WTC11 (cell line): ENCODE data around the gene HTR1E. TPM values are rescaled to one million over a fixed set of nuclear protein-coding genes. Genes with fewer than 3 reads are reported as not detected.

Experiments used
- ATAC-seq: fragments of 200-7000 bp; cut with Tn5 transposase; 2 replicates; pipeline ENCODE4 v1.10.0; 2021; ENCODE audit warnings: mild to moderate bottlenecking, moderate library complexity
- CTCF ChIA-PET: fragments of 300-600 bp; sonication (Branson Sonifier 250); formaldehyde crosslinking; loops from one replicate; lab custom pipeline; 2021; ENCODE audit warnings: antibody characterized with exemption; lab: Charles Lee
- POLR2A ChIA-PET: fragments of 350-600 bp; sonication (Branson Sonifier 250); formaldehyde crosslinking; loops from one replicate; lab custom pipeline; 2021; ENCODE audit warnings: antibody characterized with exemption; lab: Charles Lee
- DNase-seq: peaks from one replicate; pipeline ENCODE4 v3.0.0; 2021; ENCODE audit warnings: low spot score
- H3K27ac Mint-ChIP-seq: 2 replicates; pipeline ENCODE4 v1.8.0; 2021; ENCODE audit warnings: mixed read lengths
- H3K27me3 Mint-ChIP-seq: 2 replicates; pipeline ENCODE4 v1.8.0; 2021; ENCODE audit warnings: low read depth, mild to moderate bottlenecking, moderate library complexity, mixed read lengths
- H3K36me3 Mint-ChIP-seq: 2 replicates; pipeline ENCODE4 v1.8.0; 2021; ENCODE audit warnings: mixed read lengths
- H3K4me1 Mint-ChIP-seq: 2 replicates; pipeline ENCODE4 v1.8.0; 2022; ENCODE audit warnings: mixed read lengths
- H3K4me3 Mint-ChIP-seq: 2 replicates; pipeline ENCODE4 v1.8.0; 2021; ENCODE audit warnings: mild to moderate bottlenecking, moderate library complexity, mixed read lengths
- H3K9me3 Mint-ChIP-seq: 2 replicates; pipeline ENCODE4 v1.8.0; 2021; ENCODE audit warnings: mixed read lengths
- ATF1 ChIP-seq: sonication (generic); formaldehyde crosslinking; IDR thresholded peaks from 2 replicates; pipeline ENCODE4 v1.8.1; 2023; ENCODE audit warnings: mild to moderate bottlenecking, moderate library complexity, missing genetic modification reagents
- CBFB ChIP-seq: sonication (generic); formaldehyde crosslinking; IDR thresholded peaks from 2 replicates; pipeline ENCODE4 v1.8.1; 2022; ENCODE audit warnings: mild to moderate bottlenecking, low read depth, missing genetic modification reagents
- CDX4 ChIP-seq: fragments of 250-450 bp; sonication (Bioruptor Pico); IDR thresholded peaks from 2 replicates; pipeline ENCODE4 v1.9.0; 2021; ENCODE audit warnings: moderate library complexity, mild to moderate bottlenecking, inconsistent platforms, borderline replicate concordance
- EMX1 ChIP-seq: fragments of 250-450 bp; sonication (Bioruptor Pico); IDR thresholded peaks from 2 replicates; pipeline ENCODE4 v1.8.0; 2021; ENCODE audit warnings: mild to moderate bottlenecking
- FOXJ3 ChIP-seq: sonication (generic); formaldehyde crosslinking; IDR thresholded peaks from 2 replicates; pipeline ENCODE4 v1.9.0; 2021; ENCODE audit warnings: missing genetic modification reagents, mild to moderate bottlenecking, borderline replicate concordance
- FOXK1 ChIP-seq: sonication (generic); formaldehyde crosslinking; IDR thresholded peaks from 2 replicates; pipeline ENCODE4 v1.8.0; 2022; ENCODE audit warnings: mild to moderate bottlenecking, moderate library complexity, missing genetic modification reagents
- GABPB1 ChIP-seq: sonication (generic); formaldehyde crosslinking; IDR thresholded peaks from 2 replicates; pipeline ENCODE4 v1.8.1; 2023; ENCODE audit warnings: mild to moderate bottlenecking, missing genetic modification reagents
- GRHL2 ChIP-seq: fragments of 250-450 bp; sonication (Bioruptor Pico); IDR thresholded peaks from 2 replicates; pipeline ENCODE4 v1.8.0; 2022; ENCODE audit warnings: mild to moderate bottlenecking, moderate library complexity; ENCODE audit not compliant: insufficient replicate concordance, severe bottlenecking
- GTF2I ChIP-seq: fragments of 250-450 bp; sonication (Bioruptor Pico); conservative IDR thresholded peaks from 2 replicates; pipeline ENCODE4 v1.4.0; 2021; ENCODE audit warnings: mild to moderate bottlenecking
- IRF2 ChIP-seq: sonication (generic); formaldehyde crosslinking; IDR thresholded peaks from 2 replicates; pipeline ENCODE4 v1.8.0; 2022; ENCODE audit warnings: low read depth, missing genetic modification reagents, borderline replicate concordance
- KAT7 ChIP-seq: sonication (generic); formaldehyde crosslinking; IDR thresholded peaks from 2 replicates; pipeline ENCODE4 v1.8.1; 2023; ENCODE audit warnings: missing genetic modification reagents, mild to moderate bottlenecking, borderline replicate concordance
- MXD4 ChIP-seq: fragments of 250-450 bp; sonication (Bioruptor Pico); IDR thresholded peaks from 2 replicates; pipeline ENCODE4 v1.8.0; 2021; ENCODE audit warnings: mild to moderate bottlenecking, moderate library complexity, borderline replicate concordance
- NR3C1 ChIP-seq: sonication (generic); formaldehyde crosslinking; conservative IDR thresholded peaks from 2 replicates; pipeline ENCODE4 v1.8.1; 2023; ENCODE audit warnings: low read depth, mild to moderate bottlenecking, missing genetic modification reagents
- OVOL2 ChIP-seq: fragments of 250-450 bp; sonication (Bioruptor Pico); IDR thresholded peaks from 2 replicates; pipeline ENCODE4 v1.9.0; 2021; ENCODE audit warnings: mild to moderate bottlenecking, borderline replicate concordance
- PRRX2 ChIP-seq: fragments of 250-450 bp; sonication (Bioruptor Pico); IDR thresholded peaks from 2 replicates; pipeline ENCODE4 v1.8.0; 2021; ENCODE audit warnings: mild to moderate bottlenecking
- TEAD4 ChIP-seq: sonication (generic); formaldehyde crosslinking; IDR thresholded peaks from 2 replicates; pipeline ENCODE4 v1.8.0; 2022; ENCODE audit warnings: mild to moderate bottlenecking, missing genetic modification reagents
- ZNF219 ChIP-seq: sonication (generic); formaldehyde crosslinking; IDR thresholded peaks from 2 replicates; pipeline ENCODE4 v1.8.0; 2023; ENCODE audit warnings: missing genetic modification reagents, mild to moderate bottlenecking, borderline replicate concordance
- ZNF512 ChIP-seq: sonication (generic); formaldehyde crosslinking; IDR thresholded peaks from 2 replicates; pipeline ENCODE4 v1.8.1; 2022; ENCODE audit warnings: missing genetic modification reagents, borderline replicate concordance
- total RNA-seq: library from RNA; stranded (reverse); gene quantifications from 3 replicates; pipeline ENCODE4 v1.2.3, GENCODE V29; 2021
- TF ChIP-seq, protein P1 (sequence below): sonication (generic); formaldehyde crosslinking; IDR thresholded peaks from 2 replicates; pipeline ENCODE4 v1.8.1; 2023; ENCODE audit warnings: mild to moderate bottlenecking, missing genetic modification reagents, moderate library complexity
- TF ChIP-seq, protein P2 (sequence below): sonication (generic); formaldehyde crosslinking; IDR thresholded peaks from 2 replicates; pipeline ENCODE4 v1.8.1; 2023; ENCODE audit warnings: mild to moderate bottlenecking, missing genetic modification reagents, borderline replicate concordance
- TF ChIP-seq, protein P3 (sequence below): fragments of 250-450 bp; sonication (Bioruptor Pico); IDR thresholded peaks from 2 replicates; pipeline ENCODE4 v1.9.0; 2021; ENCODE audit warnings: mild to moderate bottlenecking
- TF ChIP-seq, protein P4 (sequence below): sonication (generic); formaldehyde crosslinking; conservative IDR thresholded peaks from 2 replicates; pipeline ENCODE4 v1.8.1; 2023; ENCODE audit warnings: mild to moderate bottlenecking, low read depth, missing genetic modification reagents, moderate library complexity

Gene HTR1E
- total RNA-seq, 1 experiment from 2014 or later = 0.09 TPM

DNA sequence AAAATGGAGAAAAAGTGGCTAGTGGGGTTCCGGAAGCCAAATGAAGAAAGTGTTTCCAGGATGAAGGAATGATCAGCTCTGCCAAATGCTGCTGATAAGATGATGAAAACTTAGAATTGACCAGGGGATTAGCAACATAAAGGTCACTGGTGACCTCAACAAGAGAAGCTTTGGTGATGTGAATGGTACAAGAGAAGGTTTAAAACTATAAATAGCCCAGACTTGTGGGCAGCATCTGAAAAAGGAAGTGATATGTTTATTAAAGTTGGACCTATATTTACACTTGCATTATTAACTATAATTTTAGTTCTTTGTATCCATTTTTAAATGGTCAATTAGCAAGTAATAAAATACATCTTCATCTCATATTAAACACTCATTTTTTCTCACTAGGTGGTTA lies 112.5 kb downstream of the HTR1E start:
- H3K4me3 Mint-ChIP-seq = no peak overlapping the region
- H3K9me3 Mint-ChIP-seq = no peaks in the 10 kb centered on the region
- 0 out of 2 replicates have a peak, but pooled peaks cover 3% of the 10 kb centered on the region for H3K27me3 Mint-ChIP-seq
- CTCF ChIA-PET = no interaction called here
- no peak for TF ChIP-seq ZNF512 (CRISPR knock-in tag)
- no peak for TF ChIP-seq EMX1
- TF ChIP-seq CBFB (CRISPR knock-in tag) = no peak
- no peak for TF ChIP-seq GTF2I (CRISPR knock-in tag)
- no peak for TF ChIP-seq FOXJ3 (CRISPR knock-in tag)
- TF ChIP-seq ATF1 (CRISPR knock-in tag) = no peak
- TF ChIP-seq, protein P1, sequence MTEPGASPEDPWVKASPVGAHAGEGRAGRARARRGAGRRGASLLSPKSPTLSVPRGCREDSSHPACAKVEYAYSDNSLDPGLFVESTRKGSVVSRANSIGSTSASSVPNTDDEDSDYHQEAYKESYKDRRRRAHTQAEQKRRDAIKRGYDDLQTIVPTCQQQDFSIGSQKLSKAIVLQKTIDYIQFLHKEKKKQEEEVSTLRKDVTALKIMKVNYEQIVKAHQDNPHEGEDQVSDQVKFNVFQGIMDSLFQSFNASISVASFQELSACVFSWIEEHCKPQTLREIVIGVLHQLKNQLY (CRISPR knock-in tag) = no peak
- TF ChIP-seq CDX4 (CRISPR knock-in tag) = no peak
- TF ChIP-seq ZNF219 (CRISPR knock-in tag) = no peak
- TF ChIP-seq, protein P2, sequence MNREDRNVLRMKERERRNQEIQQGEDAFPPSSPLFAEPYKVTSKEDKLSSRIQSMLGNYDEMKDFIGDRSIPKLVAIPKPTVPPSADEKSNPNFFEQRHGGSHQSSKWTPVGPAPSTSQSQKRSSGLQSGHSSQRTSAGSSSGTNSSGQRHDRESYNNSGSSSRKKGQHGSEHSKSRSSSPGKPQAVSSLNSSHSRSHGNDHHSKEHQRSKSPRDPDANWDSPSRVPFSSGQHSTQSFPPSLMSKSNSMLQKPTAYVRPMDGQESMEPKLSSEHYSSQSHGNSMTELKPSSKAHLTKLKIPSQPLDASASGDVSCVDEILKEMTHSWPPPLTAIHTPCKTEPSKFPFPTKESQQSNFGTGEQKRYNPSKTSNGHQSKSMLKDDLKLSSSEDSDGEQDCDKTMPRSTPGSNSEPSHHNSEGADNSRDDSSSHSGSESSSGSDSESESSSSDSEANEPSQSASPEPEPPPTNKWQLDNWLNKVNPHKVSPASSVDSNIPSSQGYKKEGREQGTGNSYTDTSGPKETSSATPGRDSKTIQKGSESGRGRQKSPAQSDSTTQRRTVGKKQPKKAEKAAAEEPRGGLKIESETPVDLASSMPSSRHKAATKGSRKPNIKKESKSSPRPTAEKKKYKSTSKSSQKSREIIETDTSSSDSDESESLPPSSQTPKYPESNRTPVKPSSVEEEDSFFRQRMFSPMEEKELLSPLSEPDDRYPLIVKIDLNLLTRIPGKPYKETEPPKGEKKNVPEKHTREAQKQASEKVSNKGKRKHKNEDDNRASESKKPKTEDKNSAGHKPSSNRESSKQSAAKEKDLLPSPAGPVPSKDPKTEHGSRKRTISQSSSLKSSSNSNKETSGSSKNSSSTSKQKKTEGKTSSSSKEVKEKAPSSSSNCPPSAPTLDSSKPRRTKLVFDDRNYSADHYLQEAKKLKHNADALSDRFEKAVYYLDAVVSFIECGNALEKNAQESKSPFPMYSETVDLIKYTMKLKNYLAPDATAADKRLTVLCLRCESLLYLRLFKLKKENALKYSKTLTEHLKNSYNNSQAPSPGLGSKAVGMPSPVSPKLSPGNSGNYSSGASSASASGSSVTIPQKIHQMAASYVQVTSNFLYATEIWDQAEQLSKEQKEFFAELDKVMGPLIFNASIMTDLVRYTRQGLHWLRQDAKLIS (CRISPR knock-in tag) = no peak
- no peak for TF ChIP-seq GRHL2
- TF ChIP-seq IRF2 = no peak
- TF ChIP-seq MXD4 (CRISPR knock-in tag) = no peak
- TF ChIP-seq KAT7 (CRISPR knock-in tag) = no peak
- TF ChIP-seq FOXK1 (CRISPR knock-in tag) = no peak
- no peak for TF ChIP-seq TEAD4
- no peak overlapping the region for H3K27ac Mint-ChIP-seq
- ATAC-seq (no peak), DNase-seq (no peak)
- POLR2A ChIA-PET = no interaction called here
- no peaks in the 10 kb centered on the region for H3K36me3 Mint-ChIP-seq
- H3K4me1 Mint-ChIP-seq = no peaks in the 10 kb centered on the region

GRCh38 chr6:87053312-87053711 lies 116.0 kb downstream of the HTR1E start:
- Mint-ChIP-seq H3K9me3 (no peaks in the 10 kb centered on the region), H3K4me1 (peaks cover 1% of the 10 kb centered on the region; the same call in 1 of the 2 replicates), H3K4me3 (no peak overlapping the region), H3K27ac (no peak overlapping the region), H3K36me3 (no peaks in the 10 kb centered on the region), H3K27me3 (no peaks in the 10 kb centered on the region)
- POLR2A ChIA-PET = no interaction called here
- ATAC-seq (no peak), DNase-seq (no peak)
- CTCF ChIA-PET = interaction anchor here (1.0 kb wide), 1 partner anchor 14 kb away, joined by 6 read pairs; no protein-coding TSS in a partner anchor
- TF ChIP-seq ZNF219 (CRISPR knock-in tag) (no peak), PRRX2 (no peak), GABPB1 (no peak), OVOL2 (no peak), FOXK1 (CRISPR knock-in tag) (no peak), NR3C1 (CRISPR knock-in tag) (no peak), EMX1 (no peak)
- TF ChIP-seq, protein P3, sequence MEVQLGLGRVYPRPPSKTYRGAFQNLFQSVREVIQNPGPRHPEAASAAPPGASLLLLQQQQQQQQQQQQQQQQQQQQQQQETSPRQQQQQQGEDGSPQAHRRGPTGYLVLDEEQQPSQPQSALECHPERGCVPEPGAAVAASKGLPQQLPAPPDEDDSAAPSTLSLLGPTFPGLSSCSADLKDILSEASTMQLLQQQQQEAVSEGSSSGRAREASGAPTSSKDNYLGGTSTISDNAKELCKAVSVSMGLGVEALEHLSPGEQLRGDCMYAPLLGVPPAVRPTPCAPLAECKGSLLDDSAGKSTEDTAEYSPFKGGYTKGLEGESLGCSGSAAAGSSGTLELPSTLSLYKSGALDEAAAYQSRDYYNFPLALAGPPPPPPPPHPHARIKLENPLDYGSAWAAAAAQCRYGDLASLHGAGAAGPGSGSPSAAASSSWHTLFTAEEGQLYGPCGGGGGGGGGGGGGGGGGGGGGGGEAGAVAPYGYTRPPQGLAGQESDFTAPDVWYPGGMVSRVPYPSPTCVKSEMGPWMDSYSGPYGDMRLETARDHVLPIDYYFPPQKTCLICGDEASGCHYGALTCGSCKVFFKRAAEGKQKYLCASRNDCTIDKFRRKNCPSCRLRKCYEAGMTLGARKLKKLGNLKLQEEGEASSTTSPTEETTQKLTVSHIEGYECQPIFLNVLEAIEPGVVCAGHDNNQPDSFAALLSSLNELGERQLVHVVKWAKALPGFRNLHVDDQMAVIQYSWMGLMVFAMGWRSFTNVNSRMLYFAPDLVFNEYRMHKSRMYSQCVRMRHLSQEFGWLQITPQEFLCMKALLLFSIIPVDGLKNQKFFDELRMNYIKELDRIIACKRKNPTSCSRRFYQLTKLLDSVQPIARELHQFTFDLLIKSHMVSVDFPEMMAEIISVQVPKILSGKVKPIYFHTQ (CRISPR knock-in tag) = no peak
- TF ChIP-seq, protein P4, sequence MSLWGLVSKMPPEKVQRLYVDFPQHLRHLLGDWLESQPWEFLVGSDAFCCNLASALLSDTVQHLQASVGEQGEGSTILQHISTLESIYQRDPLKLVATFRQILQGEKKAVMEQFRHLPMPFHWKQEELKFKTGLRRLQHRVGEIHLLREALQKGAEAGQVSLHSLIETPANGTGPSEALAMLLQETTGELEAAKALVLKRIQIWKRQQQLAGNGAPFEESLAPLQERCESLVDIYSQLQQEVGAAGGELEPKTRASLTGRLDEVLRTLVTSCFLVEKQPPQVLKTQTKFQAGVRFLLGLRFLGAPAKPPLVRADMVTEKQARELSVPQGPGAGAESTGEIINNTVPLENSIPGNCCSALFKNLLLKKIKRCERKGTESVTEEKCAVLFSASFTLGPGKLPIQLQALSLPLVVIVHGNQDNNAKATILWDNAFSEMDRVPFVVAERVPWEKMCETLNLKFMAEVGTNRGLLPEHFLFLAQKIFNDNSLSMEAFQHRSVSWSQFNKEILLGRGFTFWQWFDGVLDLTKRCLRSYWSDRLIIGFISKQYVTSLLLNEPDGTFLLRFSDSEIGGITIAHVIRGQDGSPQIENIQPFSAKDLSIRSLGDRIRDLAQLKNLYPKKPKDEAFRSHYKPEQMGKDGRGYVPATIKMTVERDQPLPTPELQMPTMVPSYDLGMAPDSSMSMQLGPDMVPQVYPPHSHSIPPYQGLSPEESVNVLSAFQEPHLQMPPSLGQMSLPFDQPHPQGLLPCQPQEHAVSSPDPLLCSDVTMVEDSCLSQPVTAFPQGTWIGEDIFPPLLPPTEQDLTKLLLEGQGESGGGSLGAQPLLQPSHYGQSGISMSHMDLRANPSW = no peak
